ENCODE data around the gene ZNF644. TPM values are rescaled to one million over a fixed set of nuclear protein-coding genes. Genes with fewer than 3 reads are reported as not detected.

ZNF644 gene
- polyA plus RNA-seq, 12 donors, result 36.1 to 63.2 (median 46.5) TPM; not detected in 1

GRCh38 chr1:90990779-90991178 lies 31.1 kb downstream of the ZNF644 start:
- DNase-seq, result no peak

- no peak for DNase-seq
These were observed 31.8 kb downstream of the ZNF644 start for GRCh38 chr1:90989990-90990389.

- DNase-seq, result no peak
These were observed 32.5 kb downstream of the ZNF644 start for GRCh38 chr1:90989302-90989701.

GRCh38 chr1:90987841-90988240 lies 34.0 kb downstream of the ZNF644 start:
- DNase-seq, result no peak

- no peak for DNase-seq
These were observed 34.9 kb downstream of the ZNF644 start for GRCh38 chr1:90986953-90987352.

GRCh38 chr1:90977522-90977921 lies 44.3 kb downstream of the ZNF644 start:
- DNase-seq, result no peak

GRCh38 chr1:90973897-90974798 lies 47.7 kb downstream of the ZNF644 start:
- DNase-seq, result no peak

GRCh38 chr1:90970208-90970607 lies 51.6 kb downstream of the ZNF644 start:
- no peak for DNase-seq

GRCh38 chr1:90969241-90969640 lies 52.6 kb downstream of the ZNF644 start:
- no peak for DNase-seq

- DNase-seq, result peak; percentile 9
These were observed 57.3 kb downstream of the ZNF644 start for GRCh38 chr1:90964444-90965035.

GRCh38 chr1:90963651-90964050 lies 58.2 kb downstream of the ZNF644 start:
- DNase-seq, result no peak

- DNase-seq, result no peak
These were observed 58.6 kb downstream of the ZNF644 start for GRCh38 chr1:90963236-90963635.

GRCh38 chr1:90959352-90960206 lies 62.3 kb downstream of the ZNF644 start:
- DNase-seq, result no peak

GRCh38 chr1:90957497-90957896 lies 64.3 kb downstream of the ZNF644 start:
- DNase-seq, result no peak

GRCh38 chr1:90955769-90956168 lies 66.1 kb downstream of the ZNF644 start:
- DNase-seq, result no peak

GRCh38 chr1:90952906-90953305 lies 68.9 kb downstream of the ZNF644 start:
- no peak for DNase-seq

GRCh38 chr1:90951009-90951408 lies 70.8 kb downstream of the ZNF644 start:
- DNase-seq, result no peak

GRCh38 chr1:90948301-90948700 lies 73.5 kb downstream of the ZNF644 start:
- no peak for DNase-seq

- DNase-seq, result no peak
These were observed 75.2 kb downstream of the ZNF644 start for GRCh38 chr1:90946630-90947029.

GRCh38 chr1:90945287-90945686 lies 76.5 kb downstream of the ZNF644 start:
- no peak for DNase-seq

GRCh38 chr1:90943966-90944365 lies 77.9 kb downstream of the ZNF644 start:
- DNase-seq, result no peak

- DNase-seq, result no peak
These were observed 81.1 kb downstream of the ZNF644 start for GRCh38 chr1:90940746-90941145.

All from muscle of arm (tissue), 12 donors.